Spinal cord (tissue), 10 donors: ENCODE data around the gene B4GALT3. TPM values are rescaled to one million over a fixed set of nuclear protein-coding genes. Genes with fewer than 3 reads are reported as not detected.

Experiments used
- DNase-seq, 6 donors: peaks; one replicate each; pipeline versions ENCODE4 v3.0.0 to v3.0.0-alpha.2; 2013 to 2015; ENCODE audit warnings: low spot score in 6 of 6, low read depth in 4 of 6
- H3K27ac ChIP-seq: one replicate; pipeline ENCODE4 v1.5.1; 2013; ENCODE audit warnings: low read depth, low read length, control low read depth
- H3K27me3 ChIP-seq: one replicate; pipeline ENCODE4 v1.6.1; 2013; ENCODE audit warnings: low read length; ENCODE audit not compliant: control insufficient read depth, insufficient read depth
- H3K36me3 ChIP-seq: one replicate; pipeline ENCODE4 v1.6.1; 2013; ENCODE audit warnings: low read length; ENCODE audit not compliant: control insufficient read depth, insufficient read depth
- H3K4me1 ChIP-seq: one replicate; pipeline ENCODE4 v1.6.1; 2013; ENCODE audit warnings: low read length; ENCODE audit not compliant: control insufficient read depth, insufficient read depth
- H3K4me3 ChIP-seq: one replicate; pipeline ENCODE4 v1.5.1; 2013; ENCODE audit warnings: low read depth, low read length, control low read depth
- H3K9me3 ChIP-seq: one replicate; pipeline ENCODE4 v1.6.1; 2013; ENCODE audit warnings: low read length; ENCODE audit not compliant: control insufficient read depth, insufficient read depth
- WGBS: methylation state at CpG from one replicate; pipeline ENCODE4 v1.1.5; 2013; ENCODE audit warnings: missing lambda C conversion rate; ENCODE audit not compliant: insufficient coverage; 5-methylcytosine and 5-hydroxymethylcytosine counted together
- polyA plus RNA-seq, 2 donors: library from polyadenylated mRNA; unstranded; fragments of 120-200 nt; gene quantifications; one replicate each; pipeline ENCODE4 v1.2.1, GENCODE V29; 2013; ENCODE audit not compliant: insufficient read length in 2 of 2
- total RNA-seq, 2 donors: library from RNA; depleted of rRNA in 1 of 2; stranded (reverse); fragments of 120-200 nt in 1 of 2; fragments of >200 nt in 1 of 2; gene quantifications; one replicate each; pipeline versions ENCODE4 v1.2.3 to v1.2.4, GENCODE V29; 2013 to 2014
- donor health status: healthy.

The B4GALT3 gene
- total and polyA plus RNA-seq, 4 donors = 18.8 to 52.5 (median 38.5) TPM

- peak in 5 of 6 donors; percentile 70 to 97 (median 95) for DNase-seq
- WGBS = under 1% methylated on average over 27 of the region's 33 CpGs
- H3K27me3 ChIP-seq = no peaks in the 10 kb centered on the region
- peaks cover 11% of the 10 kb centered on the region for H3K36me3 ChIP-seq
- peak within 1 kb of the TSS; percentile 95 for H3K27ac ChIP-seq
- H3K4me3 ChIP-seq = peak within 1 kb of the TSS; percentile 88
- no peaks in the 10 kb centered on the region for H3K9me3 ChIP-seq
- peaks cover 17% of the 10 kb centered on the region for H3K4me1 ChIP-seq
These were observed 23.5 kb downstream of the B4GALT3 start, which contains the start of gene UFC1 for GRCh38 chr1:161153682-161154337. Gene UFC1 (plus strand): TSS chr1:161153978. CDS start chr1:161153998, 20 bp downstream.

DNA sequence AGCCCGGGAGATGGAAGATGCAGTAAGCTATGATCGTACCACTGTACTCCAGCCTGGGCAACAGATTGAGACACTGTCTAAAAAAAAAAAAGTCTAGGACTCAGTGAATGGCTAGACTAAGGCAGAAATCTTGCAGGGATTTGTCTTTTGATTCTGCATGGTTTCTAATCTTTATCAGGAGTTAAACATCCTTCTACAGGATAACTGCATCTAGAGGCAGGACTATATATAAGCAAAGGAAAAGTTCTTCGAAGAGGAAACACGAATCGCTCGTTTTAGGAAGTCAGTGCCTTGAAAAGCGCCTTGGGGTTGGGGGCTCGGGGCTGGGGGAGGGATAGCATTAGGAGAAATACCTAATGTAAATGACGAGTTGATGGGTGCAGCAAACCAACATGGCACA, 24.1 kb downstream of the B4GALT3 start:
- peak overlapping the region; percentile 88 for H3K4me3 ChIP-seq
- WGBS = 87% methylated on average over 2 of the region's 9 CpGs

GRCh38 chr1:161145832-161146231, 31.5 kb downstream of the B4GALT3 start:
- no peaks in the 10 kb centered on the region for H3K9me3 ChIP-seq
- H3K27ac ChIP-seq = no peak overlapping the region
- H3K27me3 ChIP-seq = no peaks in the 10 kb centered on the region
- WGBS = 67% methylated on average over 1 of the region's 3 CpGs
- H3K4me3 ChIP-seq = no peak overlapping the region
- no peak for DNase-seq
- peaks cover 4% of the 10 kb centered on the region for H3K36me3 ChIP-seq
- no peaks in the 10 kb centered on the region for H3K4me1 ChIP-seq

More for the DNA sequence above, 24.1 kb downstream of the B4GALT3 start:
- DNase-seq = no peak
- H3K36me3 ChIP-seq = peaks cover 9% of the 10 kb centered on the region
- no peaks in the 10 kb centered on the region for H3K27me3 ChIP-seq
- H3K4me1 ChIP-seq = peaks cover 14% of the 10 kb centered on the region
- H3K27ac ChIP-seq = peak overlapping the region; percentile 95
- H3K9me3 ChIP-seq = no peaks in the 10 kb centered on the region

- 95% methylated on average over 24 of the region's 29 CpGs for WGBS
- H3K4me3 ChIP-seq = no peak overlapping the region
- H3K27ac ChIP-seq = no peak overlapping the region
- H3K9me3 ChIP-seq = no peaks in the 10 kb centered on the region
- no peaks in the 10 kb centered on the region for H3K4me1 ChIP-seq
- H3K27me3 ChIP-seq = no peaks in the 10 kb centered on the region
- H3K36me3 ChIP-seq = peaks cover 4% of the 10 kb centered on the region
- no peak for DNase-seq
These were observed 36.4 kb downstream of the B4GALT3 start for GRCh38 chr1:161140755-161141400.

- peak in 2 of 6 donors; percentile 66 to 68 for DNase-seq
- Histone ChIP-seq H3K4me3 (no peak overlapping the region), H3K36me3 (peaks cover 4% of the 10 kb centered on the region), H3K4me1 (no peaks in the 10 kb centered on the region), H3K27ac (no peak overlapping the region), H3K27me3 (no peaks in the 10 kb centered on the region), H3K9me3 (no peaks in the 10 kb centered on the region)
- no CpG with 5 or more reads among the region's 1 CpG for WGBS
These were observed 37.5 kb downstream of the B4GALT3 start for GRCh38 chr1:161139766-161140165.

DNA sequence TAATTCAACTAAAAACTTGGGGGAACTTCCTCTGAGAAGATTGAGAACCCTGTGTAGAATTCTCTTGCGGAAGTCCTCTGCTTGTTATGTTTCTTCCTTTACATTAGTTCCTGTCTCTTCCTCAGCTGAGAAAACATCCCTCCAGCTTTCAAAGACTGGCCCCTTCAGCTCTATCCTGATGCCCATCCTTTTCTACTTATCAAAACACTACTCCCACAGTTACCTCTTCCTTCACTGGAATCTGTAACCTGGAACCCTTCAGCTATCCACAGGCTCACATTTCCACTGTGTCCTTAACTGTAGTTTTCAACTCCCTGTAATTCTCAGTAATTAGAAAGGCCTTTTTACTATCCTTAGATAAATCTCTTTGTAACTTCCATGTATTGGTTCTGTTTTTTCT, 38.9 kb downstream of the B4GALT3 start:
- 63% methylated on average over 1 of the region's 1 CpG for WGBS
- H3K4me3 ChIP-seq = no peak overlapping the region
- H3K27ac ChIP-seq = no peak overlapping the region
- no peaks in the 10 kb centered on the region for H3K9me3 ChIP-seq
- no peak for DNase-seq
- peaks cover 4% of the 10 kb centered on the region for H3K36me3 ChIP-seq
- no peaks in the 10 kb centered on the region for H3K27me3 ChIP-seq
- peaks cover 9% of the 10 kb centered on the region for H3K4me1 ChIP-seq

DNA sequence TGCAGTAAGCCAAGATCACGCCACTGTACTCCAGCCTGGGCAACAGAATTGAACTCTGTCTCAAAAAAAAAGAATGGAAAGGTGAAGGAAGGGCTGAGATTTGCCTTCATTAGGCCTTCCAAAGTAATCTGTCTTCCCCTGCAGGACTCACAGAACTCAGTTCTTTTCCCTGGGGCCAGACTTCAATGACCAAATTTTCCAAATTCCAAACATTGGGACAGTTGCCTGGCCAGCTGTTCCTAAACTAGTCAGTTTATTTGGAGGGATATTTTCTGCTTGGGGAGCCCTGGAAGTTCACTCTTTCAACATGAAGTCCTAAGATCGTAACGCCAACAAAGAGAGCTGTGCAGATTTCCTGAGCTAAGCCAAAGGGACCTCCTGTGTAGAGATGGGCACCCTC, 39.4 kb downstream of the B4GALT3 start:
- H3K27me3 ChIP-seq = no peaks in the 10 kb centered on the region
- H3K4me3 ChIP-seq = no peak overlapping the region
- H3K9me3 ChIP-seq = no peaks in the 10 kb centered on the region
- peaks cover 10% of the 10 kb centered on the region for H3K4me1 ChIP-seq
- DNase-seq = no peak
- WGBS = 100% methylated on average over 1 of the region's 3 CpGs
- H3K36me3 ChIP-seq = peaks cover 4% of the 10 kb centered on the region
- no peak overlapping the region for H3K27ac ChIP-seq

DNA sequence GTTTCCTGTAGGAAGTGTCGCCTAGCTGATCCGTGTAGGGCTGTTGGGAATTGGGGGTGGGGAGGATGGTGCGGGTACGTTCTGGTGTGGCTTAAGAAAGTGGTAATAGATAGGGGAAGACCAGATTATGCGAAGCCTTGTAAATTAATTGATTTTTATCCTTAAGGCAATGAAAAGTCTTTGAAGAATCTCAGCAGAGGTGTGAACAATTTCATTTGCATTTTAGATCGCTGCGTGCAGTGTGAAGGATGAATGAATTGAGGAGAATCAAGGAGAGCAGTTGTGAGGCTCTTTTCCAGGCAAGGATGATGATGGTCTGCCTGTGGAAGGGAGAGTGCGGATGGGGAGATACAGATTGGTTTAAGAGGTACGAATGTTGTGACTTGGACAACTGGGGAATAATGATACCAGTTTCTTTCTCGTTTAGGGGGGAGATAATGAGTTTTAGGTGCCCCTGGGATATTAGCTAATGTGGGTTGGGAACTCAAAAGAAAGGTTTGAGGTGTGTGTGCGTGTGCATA, 44.0 kb downstream of the B4GALT3 start:
- Histone ChIP-seq H3K4me3 (peak overlapping the region; percentile 95), H3K27ac (peak overlapping the region; percentile 92), H3K4me1 (peaks cover 10% of the 10 kb centered on the region), H3K9me3 (no peaks in the 10 kb centered on the region), H3K36me3 (peaks cover 10% of the 10 kb centered on the region), H3K27me3 (no peaks in the 10 kb centered on the region)
- DNase-seq = peak in 1 of 6 donors; percentile 11
- 1% methylated on average over 11 of the region's 11 CpGs for WGBS

- Histone ChIP-seq H3K27me3 (no peaks in the 10 kb centered on the region), H3K9me3 (no peaks in the 10 kb centered on the region), H3K4me3 (peak within 1 kb of the TSS; percentile 95), H3K27ac (peak within 1 kb of the TSS; percentile 92), H3K36me3 (peaks cover 16% of the 10 kb centered on the region), H3K4me1 (peaks cover 10% of the 10 kb centered on the region)
- WGBS = under 1% methylated on average over 62 of the region's 68 CpGs
- DNase-seq = peak; percentile 87 to 99 (median 94)
These were observed 44.7 kb downstream of the B4GALT3 start, which contains the start of gene DEDD for GRCh38 chr1:161132410-161133219. Gene DEDD (minus strand): TSS chr1:161132667. CDS start chr1:161124462, 8,205 bp downstream.
